ENCODE measurements around the gene EPHA5.

EPHA5 gene

GRCh38 chr4:65670331-65671031 is at the start of gene EPHA5:
Gene EPHA5, minus strand, starts transcription at chr4:65670489. Its CDS starts 747 bp downstream, at chr4:65669742.
- POLR2A ChIA-PET: no interaction called here
- CTCF ChIA-PET: interaction anchor here (1.1 kb wide), 1 partner anchor 41 kb away, joined by 3 read pairs; no protein-coding TSS in a partner anchor

GRCh38 chr4:65719635-65720034 is 49.3 kb upstream of the EPHA5 start:
- POLR2A ChIA-PET: no interaction called here
- TF ChIP-seq, protein P1, sequence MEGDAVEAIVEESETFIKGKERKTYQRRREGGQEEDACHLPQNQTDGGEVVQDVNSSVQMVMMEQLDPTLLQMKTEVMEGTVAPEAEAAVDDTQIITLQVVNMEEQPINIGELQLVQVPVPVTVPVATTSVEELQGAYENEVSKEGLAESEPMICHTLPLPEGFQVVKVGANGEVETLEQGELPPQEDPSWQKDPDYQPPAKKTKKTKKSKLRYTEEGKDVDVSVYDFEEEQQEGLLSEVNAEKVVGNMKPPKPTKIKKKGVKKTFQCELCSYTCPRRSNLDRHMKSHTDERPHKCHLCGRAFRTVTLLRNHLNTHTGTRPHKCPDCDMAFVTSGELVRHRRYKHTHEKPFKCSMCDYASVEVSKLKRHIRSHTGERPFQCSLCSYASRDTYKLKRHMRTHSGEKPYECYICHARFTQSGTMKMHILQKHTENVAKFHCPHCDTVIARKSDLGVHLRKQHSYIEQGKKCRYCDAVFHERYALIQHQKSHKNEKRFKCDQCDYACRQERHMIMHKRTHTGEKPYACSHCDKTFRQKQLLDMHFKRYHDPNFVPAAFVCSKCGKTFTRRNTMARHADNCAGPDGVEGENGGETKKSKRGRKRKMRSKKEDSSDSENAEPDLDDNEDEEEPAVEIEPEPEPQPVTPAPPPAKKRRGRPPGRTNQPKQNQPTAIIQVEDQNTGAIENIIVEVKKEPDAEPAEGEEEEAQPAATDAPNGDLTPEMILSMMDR (IDR thresholded peaks at IDR 0.05; ENCODE audit: control extremely low read depth, extremely low read depth, low read depth, missing control alignments): no peak

More at GRCh38 chr4:65670331-65671031, at the start of gene EPHA5:
- DNase-seq (ENCODE audit: extremely low spot score): peak; percentile 16
- TF ChIP-seq, protein P1 (IDR thresholded peaks at IDR 0.05; ENCODE audit: control extremely low read depth, extremely low read depth, low read depth, missing control alignments): no peak

GRCh38 chr4:65698631-65699030 is 28.3 kb upstream of the EPHA5 start:
- TF ChIP-seq, protein P1 (IDR thresholded peaks at IDR 0.05; ENCODE audit: control extremely low read depth, extremely low read depth, low read depth, missing control alignments): no peak
- CTCF ChIA-PET: interaction anchor here (1.6 kb wide), 1 partner anchor 20 kb away, joined by 4 read pairs; no protein-coding TSS in a partner anchor

More at GRCh38 chr4:65719635-65720034, 49.3 kb upstream of the EPHA5 start:
- no peak for DNase-seq (ENCODE audit: extremely low spot score)
- CTCF ChIA-PET: no interaction called here

DNA sequence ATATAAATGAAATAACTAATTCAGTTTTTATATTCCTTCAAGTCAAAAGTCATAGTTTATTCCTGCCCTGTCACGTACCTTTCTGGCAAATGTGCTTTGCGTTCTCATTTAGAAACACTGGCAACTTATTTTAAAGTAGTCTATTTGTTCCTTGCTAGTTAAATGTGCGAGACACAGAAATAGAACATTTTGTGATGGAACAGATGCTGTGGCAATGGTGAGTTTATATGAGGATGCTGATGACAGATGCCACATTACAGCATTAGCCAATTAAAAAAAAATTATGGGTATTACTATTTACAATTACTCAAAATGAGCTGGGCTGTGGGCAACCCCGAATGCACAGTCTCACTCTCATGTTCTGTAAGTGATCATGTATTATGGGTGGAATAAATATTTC is 26.1 kb upstream of the EPHA5 start:
- POLR2A ChIA-PET: no interaction called here
- CTCF ChIA-PET: no interaction called here
- DNase-seq (ENCODE audit: extremely low spot score): no peak
- TF ChIP-seq, protein P1 (IDR thresholded peaks at IDR 0.05; ENCODE audit: control extremely low read depth, extremely low read depth, low read depth, missing control alignments): no peak

More at GRCh38 chr4:65698631-65699030, 28.3 kb upstream of the EPHA5 start:
- no peak for DNase-seq (ENCODE audit: extremely low spot score)
- POLR2A ChIA-PET: no interaction called here

DNA sequence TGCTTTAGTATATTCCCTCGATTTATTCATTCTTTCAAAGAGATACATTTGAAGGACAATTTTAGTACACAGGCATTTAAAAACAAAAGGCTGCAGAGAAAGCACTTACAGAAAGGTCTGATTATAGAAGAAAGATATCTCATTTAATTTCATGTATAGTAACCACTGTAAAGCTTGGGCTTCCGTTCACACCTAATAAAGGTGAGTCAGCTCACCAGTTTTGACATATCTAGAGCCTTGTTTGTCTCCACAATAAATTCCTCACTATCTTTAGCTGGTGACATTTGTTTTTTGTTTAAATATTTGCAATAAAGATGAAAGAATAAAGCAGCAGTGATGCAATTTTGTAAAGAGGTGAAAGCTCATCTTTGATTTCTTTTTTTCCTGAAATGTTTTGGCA is 1.1 kb upstream of the EPHA5 start:
- DNase-seq (ENCODE audit: extremely low spot score): no peak
- TF ChIP-seq, protein P1 (IDR thresholded peaks at IDR 0.05; ENCODE audit: control extremely low read depth, extremely low read depth, low read depth, missing control alignments): no peak
- ChIA-PET CTCF (interaction anchor here (1.9 kb wide), 1 partner anchor 12 kb away, joined by 7 read pairs; no protein-coding TSS in a partner anchor), POLR2A (no interaction called here)

GRCh38 chr4:65670020-65670330 is 314 bp downstream of the EPHA5 start:
- ChIA-PET POLR2A (no interaction called here), CTCF (interaction anchor here (1.1 kb wide), 1 partner anchor 40 kb away, joined by 3 read pairs; no protein-coding TSS in a partner anchor)
- TF ChIP-seq, protein P1 (IDR thresholded peaks at IDR 0.05; ENCODE audit: control extremely low read depth, extremely low read depth, low read depth, missing control alignments): no peak
- DNase-seq (ENCODE audit: extremely low spot score): no peak

Measured in GM10248 (cell line).